GM18858 (cell line): Measurements from ENCODE around the gene RFX3.
"Not testable (repeated sequence)": the region's sequence is repeated elsewhere in the genome, so short reads cannot be mapped to it uniquely, and the experiment has no call there.

Experiments used
- ATAC-seq: cut with Tn5 transposase; IDR thresholded peaks from one replicate; pipeline ENCODE4 v1.9.1; 2021; ENCODE audit not compliant: unreplicated experiment

The RFX3 gene

GRCh38 chr9:3359778-3360177 is 166.0 kb downstream of the RFX3 start:
- ATAC-seq, result no peak

- ATAC-seq, result no peak
These were observed 166.6 kb downstream of the RFX3 start for GRCh38 chr9:3359048-3359692.

- no peak for ATAC-seq
These were observed 177.6 kb downstream of the RFX3 start for GRCh38 chr9:3348169-3348568.

GRCh38 chr9:3346549-3346948 is 179.3 kb downstream of the RFX3 start:
- no peak for ATAC-seq

- ATAC-seq, result no peak
These were observed 182.1 kb downstream of the RFX3 start for GRCh38 chr9:3343671-3344070.

- ATAC-seq, result no peak
These were observed 183.5 kb downstream of the RFX3 start for GRCh38 chr9:3342159-3342777.

GRCh38 chr9:3337515-3338225 is 188.1 kb downstream of the RFX3 start:
- ATAC-seq, result no peak

GRCh38 chr9:3336951-3337350 is 188.8 kb downstream of the RFX3 start:
- ATAC-seq, result no peak

GRCh38 chr9:3332802-3333201 is 193.0 kb downstream of the RFX3 start:
- ATAC-seq, result no peak

GRCh38 chr9:3331801-3332200 is 194.0 kb downstream of the RFX3 start:
- ATAC-seq, result no peak

GRCh38 chr9:3330792-3331420 is 194.9 kb downstream of the RFX3 start:
- ATAC-seq, result no peak

- ATAC-seq, result no peak
These were observed 196.4 kb downstream of the RFX3 start for GRCh38 chr9:3329361-3329760.

GRCh38 chr9:3323714-3324113 is 202.1 kb downstream of the RFX3 start:
- no peak for ATAC-seq

GRCh38 chr9:3321186-3321585 is 204.6 kb downstream of the RFX3 start:
- no peak for ATAC-seq

GRCh38 chr9:3312595-3312994 is 213.2 kb downstream of the RFX3 start:
- not testable (repeated sequence) for ATAC-seq

- ATAC-seq, result no peak
These were observed 217.2 kb downstream of the RFX3 start for GRCh38 chr9:3308609-3309008.

GRCh38 chr9:3304388-3304787 is 221.4 kb downstream of the RFX3 start:
- not testable (repeated sequence) for ATAC-seq

GRCh38 chr9:3299872-3300271 is 225.9 kb downstream of the RFX3 start:
- ATAC-seq, result peak; percentile 98

GRCh38 chr9:3296536-3296935 is 229.3 kb downstream of the RFX3 start:
- ATAC-seq, result no peak

- ATAC-seq, result no peak
These were observed 233.5 kb downstream of the RFX3 start for GRCh38 chr9:3292311-3292710.

- no peak for ATAC-seq
These were observed 235.5 kb downstream of the RFX3 start for GRCh38 chr9:3290231-3290840.
